Neural crest cell (in vitro differentiated cells): ENCODE results near the gene SLTM. TPM values are rescaled to one million over a fixed set of nuclear protein-coding genes. Genes with fewer than 3 reads are reported as not detected.
A peak's percentile ranks its signal among the peaks of the same experiment; 100 is the strongest.
"Not testable (repeated sequence)": the region's sequence is repeated elsewhere in the genome, so short reads cannot be mapped to it uniquely, and the experiment has no call there.

ENCODE experiments used
- DNase-seq: peaks from one replicate; pipeline ENCODE4 v3.0.0; 2021; ENCODE audit warnings: low read depth, mixed read lengths, low spot score
- H3K27ac Mint-ChIP-seq: one replicate; pipeline ENCODE4 v1.8.0; 2021; ENCODE audit warnings: mild to moderate bottlenecking, mixed read lengths; ENCODE audit not compliant: unreplicated experiment
- H3K27me3 Mint-ChIP-seq: 2 replicates; pipeline ENCODE4 v1.8.0; 2021; ENCODE audit warnings: low read depth, mild to moderate bottlenecking, mixed read lengths
- H3K36me3 Mint-ChIP-seq: 2 replicates; pipeline ENCODE4 v1.8.0; 2021; ENCODE audit warnings: low read depth, mild to moderate bottlenecking, mixed read lengths
- H3K4me1 Mint-ChIP-seq: 2 replicates; pipeline ENCODE4 v1.8.0; 2021; ENCODE audit warnings: mixed read lengths
- H3K4me3 Mint-ChIP-seq: one replicate; pipeline ENCODE4 v1.8.0; 2021; ENCODE audit warnings: mild to moderate bottlenecking, mixed read lengths
- H3K9me3 Mint-ChIP-seq: 2 replicates; pipeline ENCODE4 v1.8.0; 2021; ENCODE audit warnings: mixed read lengths
- CTCF ChIP-seq: fragments of 200-600 bp; sonication (generic); conservative IDR thresholded peaks from 2 replicates; pipeline ENCODE4 v1.5.0; 2021; ENCODE audit warnings: antibody characterized with exemption, mild to moderate bottlenecking
- total RNA-seq: library from RNA; stranded (reverse); gene quantifications from 2 replicates; pipeline ENCODE4 v1.2.1, GENCODE V29; 2021

Gene SLTM
- total RNA-seq, 1 donor from 2014 or later: 105 TPM

- H3K4me3 Mint-ChIP-seq: no peak overlapping the region
- H3K9me3 Mint-ChIP-seq: no peaks in the 10 kb centered on the region
- no peak overlapping the region for H3K27ac Mint-ChIP-seq
- no peak for DNase-seq
- peak; percentile 49 for TF ChIP-seq CTCF
- H3K36me3 Mint-ChIP-seq: peaks cover 3% of the 10 kb centered on the region
- no peaks in the 10 kb centered on the region for H3K4me1 Mint-ChIP-seq
- no peaks in the 10 kb centered on the region for H3K27me3 Mint-ChIP-seq
Observed at GRCh38 chr15:58839485-58839884, 94.0 kb downstream of the SLTM start.

GRCh38 chr15:58833681-58834426 is 99.6 kb downstream of the SLTM start:
- not testable (repeated sequence) for H3K27me3 Mint-ChIP-seq, H3K4me3 Mint-ChIP-seq, DNase-seq, H3K9me3 Mint-ChIP-seq, H3K36me3 Mint-ChIP-seq
- Mint-ChIP-seq H3K27ac (peak overlapping the region; percentile 24), H3K4me1 (peaks cover 24% of the 10 kb centered on the region)

- no peak for TF ChIP-seq CTCF
- no peak overlapping the region for H3K27ac Mint-ChIP-seq
- no peak overlapping the region for H3K4me3 Mint-ChIP-seq
- no peaks in the 10 kb centered on the region for H3K9me3 Mint-ChIP-seq
- peaks cover 6% of the 10 kb centered on the region for H3K36me3 Mint-ChIP-seq
- no peak for DNase-seq
- H3K27me3 Mint-ChIP-seq: no peaks in the 10 kb centered on the region
- peaks cover 24% of the 10 kb centered on the region for H3K4me1 Mint-ChIP-seq
Observed at GRCh38 chr15:58830556-58830955, 102.9 kb downstream of the SLTM start.

Other genes starting within 250 kb of the SLTM start
- 116 and 125 TPM in 2 replicates for gene ADAM10, start 184.0 kb downstream of the SLTM start, total RNA-seq
- gene MINDY2, start 162.4 kb downstream of the SLTM start, total RNA-seq: 14.3 and 15.3 TPM in 2 replicates
- 37.4 and 37.7 TPM in 2 replicates for gene RNF111, start 54.0 kb upstream of the SLTM start, total RNA-seq
- 95.3 and 99.2 TPM in 2 replicates for gene CCNB2, start 171.5 kb upstream of the SLTM start, total RNA-seq